Left kidney (tissue), 8 donors: ENCODE data around the gene RPL36. TPM values are rescaled to one million over a fixed set of nuclear protein-coding genes. Genes with fewer than 3 reads are reported as not detected.

Experiments used
- DNase-seq: peaks from one replicate; pipeline ENCODE4 v3.0.0-alpha.2; 2013
- long read RNA-seq, 8 donors: transcript quantifications; one replicate each; lab custom pipeline, GENCODE V29; 2026
- polyA plus RNA-seq: library from polyadenylated mRNA; unstranded; fragments of 120-200 nt; gene quantifications from one replicate; pipeline ENCODE4 v1.2.1, GENCODE V29; 2013; ENCODE audit not compliant: insufficient read length

The RPL36 gene
- polyA plus RNA-seq: 513 TPM
- long read RNA-seq, donor 1, transcript RPL36-208 (2 exons, 907 nt): minor isoform, 5 of 847 reads
- long read RNA-seq, donor 1, transcript RPL36-204 (3 exons, 452 nt): minor isoform, 13 of 847 reads
- long read RNA-seq, donor 1, transcript RPL36-201 (4 exons, 707 nt): major isoform, 652 of 847 reads
- long read RNA-seq, donor 1, transcript RPL36-202 (3 exons, 556 nt): minor isoform, 129 of 847 reads
- long read RNA-seq, donor 1, partial matches to known transcripts: 29 of 847 reads
- long read RNA-seq, donor 1, other reads (novel, unspliced or antisense): 19 of 847 reads
- long read RNA-seq, donor 2, transcript RPL36-204 (3 exons, 452 nt): minor isoform, 13 of 769 reads
- long read RNA-seq, donor 2, transcript RPL36-202 (3 exons, 556 nt): minor isoform, 104 of 769 reads
- long read RNA-seq, donor 2, transcript RPL36-201 (4 exons, 707 nt): major isoform, 589 of 769 reads
- long read RNA-seq, donor 2, partial matches to known transcripts: 36 of 769 reads
- long read RNA-seq, donor 2, other reads (novel, unspliced or antisense): 26 of 769 reads
- long read RNA-seq, donor 3, transcript RPL36-201 (4 exons, 707 nt): major isoform, 494 of 798 reads
- long read RNA-seq, donor 3, transcript RPL36-202 (3 exons, 556 nt): minor isoform, 97 of 798 reads
- long read RNA-seq, donor 3, partial matches to known transcripts: 173 of 798 reads
- long read RNA-seq, donor 3, other reads (novel, unspliced or antisense): 29 of 798 reads
- long read RNA-seq, donor 4, transcript RPL36-201 (4 exons, 707 nt): major isoform, 239 of 342 reads
- long read RNA-seq, donor 4, transcript RPL36-202 (3 exons, 556 nt): minor isoform, 51 of 342 reads
- long read RNA-seq, donor 4, partial matches to known transcripts: 40 of 342 reads
- long read RNA-seq, donor 4, other reads (novel, unspliced or antisense): 10 of 342 reads
- long read RNA-seq, donor 5, transcript RPL36-204 (3 exons, 452 nt): minor isoform, 16 of 1,789 reads
- long read RNA-seq, donor 5, transcript RPL36-201 (4 exons, 707 nt): major isoform, 1,467 of 1,789 reads
- long read RNA-seq, donor 5, transcript RPL36-202 (3 exons, 556 nt): minor isoform, 201 of 1,789 reads
- long read RNA-seq, donor 5, partial matches to known transcripts: 42 of 1,789 reads
- long read RNA-seq, donor 5, other reads (novel, unspliced or antisense): 60 of 1,789 reads
- long read RNA-seq, donor 6, transcript RPL36-204 (3 exons, 452 nt): minor isoform, 19 of 913 reads
- long read RNA-seq, donor 6, transcript RPL36-202 (3 exons, 556 nt): minor isoform, 156 of 913 reads
- long read RNA-seq, donor 6, transcript RPL36-208 (2 exons, 907 nt): minor isoform, 6 of 913 reads
- long read RNA-seq, donor 6, transcript RPL36-201 (4 exons, 707 nt): major isoform, 672 of 913 reads
- long read RNA-seq, donor 6, partial matches to known transcripts: 29 of 913 reads
- long read RNA-seq, donor 6, other reads (novel, unspliced or antisense): 31 of 913 reads
- long read RNA-seq, donor 7, transcript RPL36-202 (3 exons, 556 nt): minor isoform, 191 of 1,590 reads
- long read RNA-seq, donor 7, transcript RPL36-208 (2 exons, 907 nt): minor isoform, 5 of 1,590 reads
- long read RNA-seq, donor 7, transcript RPL36-204 (3 exons, 452 nt): minor isoform, 14 of 1,590 reads
- long read RNA-seq, donor 7, transcript RPL36-201 (4 exons, 707 nt): major isoform, 1,224 of 1,590 reads
- long read RNA-seq, donor 7, partial matches to known transcripts: 107 of 1,590 reads
- long read RNA-seq, donor 7, other reads (novel, unspliced or antisense): 49 of 1,590 reads
- long read RNA-seq, donor 8, transcript RPL36-202 (3 exons, 556 nt): minor isoform, 79 of 418 reads
- long read RNA-seq, donor 8, transcript RPL36-201 (4 exons, 707 nt): major isoform, 317 of 418 reads
- long read RNA-seq, donor 8, transcript RPL36-204 (3 exons, 452 nt): minor isoform, 5 of 418 reads
- long read RNA-seq, donor 8, partial matches to known transcripts: 12 of 418 reads
- long read RNA-seq, donor 8, other reads (novel, unspliced or antisense): 5 of 418 reads

GRCh38 chr19:5690125-5690954, at the start of gene RPL36:
TSS of gene RPL36 (plus strand) at chr19:5690295. CDS start at chr19:5690508, 213 bp downstream.
- DNase-seq: peak; percentile 98

- no peak for DNase-seq
Observed at GRCh38 chr19:5641171-5641570, 48.9 kb upstream of the RPL36 start.

- DNase-seq: no peak
Observed at GRCh38 chr19:5642204-5642603, 47.9 kb upstream of the RPL36 start.

GRCh38 chr19:5643060-5643459, 47.0 kb upstream of the RPL36 start:
- no peak for DNase-seq

- DNase-seq: no peak
Observed at GRCh38 chr19:5644037-5644436, 46.1 kb upstream of the RPL36 start.

- DNase-seq: no peak
Observed at GRCh38 chr19:5645409-5645808, 44.7 kb upstream of the RPL36 start.

- no peak for DNase-seq
Observed at GRCh38 chr19:5646703-5647102, 43.4 kb upstream of the RPL36 start.

GRCh38 chr19:5648464-5648863, 41.6 kb upstream of the RPL36 start:
- no peak for DNase-seq

- no peak for DNase-seq
Observed at GRCh38 chr19:5651361-5651760, 38.7 kb upstream of the RPL36 start.

- no peak for DNase-seq
Observed at GRCh38 chr19:5652261-5652660, 37.8 kb upstream of the RPL36 start.

GRCh38 chr19:5654931-5655330, 35.2 kb upstream of the RPL36 start:
- no peak for DNase-seq

GRCh38 chr19:5655412-5655811, 34.7 kb upstream of the RPL36 start:
- no peak for DNase-seq

- DNase-seq: no peak
Observed at GRCh38 chr19:5661483-5661882, 28.6 kb upstream of the RPL36 start.

GRCh38 chr19:5663904-5664303, 26.2 kb upstream of the RPL36 start:
- no peak for DNase-seq

- DNase-seq: no peak
Observed at GRCh38 chr19:5664515-5664914, 25.6 kb upstream of the RPL36 start.

- DNase-seq: no peak
Observed at GRCh38 chr19:5665781-5666513, 24.1 kb upstream of the RPL36 start.

GRCh38 chr19:5666921-5667610, 23.0 kb upstream of the RPL36 start:
- DNase-seq: no peak

GRCh38 chr19:5667751-5668271, 22.3 kb upstream of the RPL36 start:
- DNase-seq: no peak
